ENCODE results near the gene TUSC2. TPM values are rescaled to one million over a fixed set of nuclear protein-coding genes. Genes with fewer than 3 reads are reported as not detected.

The TUSC2 gene
- total RNA-seq, 1 donor from 2014 or later, result 25.4 TPM

DNA sequence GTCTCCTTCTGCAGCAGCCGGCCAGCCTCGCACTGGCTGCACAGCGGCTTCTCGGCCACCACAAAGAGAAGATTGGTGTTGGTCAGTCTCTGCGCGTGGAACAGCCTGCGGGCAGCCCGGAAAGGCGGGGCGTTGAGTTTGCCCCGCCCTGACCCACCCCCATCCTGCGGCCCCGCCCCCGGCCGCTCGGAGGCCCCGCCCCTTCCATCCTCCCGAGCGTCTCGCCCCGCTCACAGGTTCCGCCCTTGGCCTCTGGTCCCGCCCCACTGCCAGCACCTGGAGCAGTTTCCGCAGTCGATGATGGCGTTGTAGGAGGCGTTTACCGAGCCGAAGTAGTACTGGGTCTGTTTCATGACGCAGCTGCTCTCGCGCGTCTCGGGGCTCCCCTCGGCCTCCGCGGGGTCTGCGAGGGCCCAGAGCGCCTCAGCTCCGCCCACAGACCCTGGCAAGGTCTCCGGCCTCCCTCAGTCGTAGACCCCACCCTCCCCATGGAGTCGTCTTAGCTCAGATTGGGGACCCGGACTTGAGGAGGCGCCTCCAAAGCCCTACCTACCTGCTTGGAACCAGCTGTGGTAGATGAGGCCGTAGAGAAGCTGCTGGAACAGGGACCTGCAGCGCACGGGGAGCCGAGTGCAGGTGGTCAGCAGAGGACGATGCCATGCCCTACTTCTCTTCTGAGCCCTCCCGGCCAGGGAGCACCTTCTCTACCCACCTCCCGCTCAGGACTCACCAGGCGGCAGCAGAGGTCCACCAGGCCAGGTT lies 37.2 kb upstream of the TUSC2 start:
- Histone ChIP-seq H3K36me3 (no peaks in the 10 kb centered on the region), H3K27ac (peak overlapping the region in 1 of 2 donors; percentile 56), H3K4me1 (peaks cover 0 to 14% of the 10 kb centered on the region in 2 donors), H3K4me3 (peak overlapping the region; percentile 65 to 73), H3K9me3 (no peaks in the 10 kb centered on the region), H3K27me3 (no peaks in the 10 kb centered on the region)
- peak; percentile 57 to 87 for DNase-seq (ENCODE audit: low spot score in 2 of 2)
- intact Hi-C loops (cut with DNase I), result loop anchor here (2.0 kb wide), 1 partner anchor 138 kb away; the partner anchor contains the start of gene CACNA2D2
- TF ChIP-seq, protein P1, sequence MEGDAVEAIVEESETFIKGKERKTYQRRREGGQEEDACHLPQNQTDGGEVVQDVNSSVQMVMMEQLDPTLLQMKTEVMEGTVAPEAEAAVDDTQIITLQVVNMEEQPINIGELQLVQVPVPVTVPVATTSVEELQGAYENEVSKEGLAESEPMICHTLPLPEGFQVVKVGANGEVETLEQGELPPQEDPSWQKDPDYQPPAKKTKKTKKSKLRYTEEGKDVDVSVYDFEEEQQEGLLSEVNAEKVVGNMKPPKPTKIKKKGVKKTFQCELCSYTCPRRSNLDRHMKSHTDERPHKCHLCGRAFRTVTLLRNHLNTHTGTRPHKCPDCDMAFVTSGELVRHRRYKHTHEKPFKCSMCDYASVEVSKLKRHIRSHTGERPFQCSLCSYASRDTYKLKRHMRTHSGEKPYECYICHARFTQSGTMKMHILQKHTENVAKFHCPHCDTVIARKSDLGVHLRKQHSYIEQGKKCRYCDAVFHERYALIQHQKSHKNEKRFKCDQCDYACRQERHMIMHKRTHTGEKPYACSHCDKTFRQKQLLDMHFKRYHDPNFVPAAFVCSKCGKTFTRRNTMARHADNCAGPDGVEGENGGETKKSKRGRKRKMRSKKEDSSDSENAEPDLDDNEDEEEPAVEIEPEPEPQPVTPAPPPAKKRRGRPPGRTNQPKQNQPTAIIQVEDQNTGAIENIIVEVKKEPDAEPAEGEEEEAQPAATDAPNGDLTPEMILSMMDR (IDR thresholded peaks at IDR 0.05), result no peak

DNA sequence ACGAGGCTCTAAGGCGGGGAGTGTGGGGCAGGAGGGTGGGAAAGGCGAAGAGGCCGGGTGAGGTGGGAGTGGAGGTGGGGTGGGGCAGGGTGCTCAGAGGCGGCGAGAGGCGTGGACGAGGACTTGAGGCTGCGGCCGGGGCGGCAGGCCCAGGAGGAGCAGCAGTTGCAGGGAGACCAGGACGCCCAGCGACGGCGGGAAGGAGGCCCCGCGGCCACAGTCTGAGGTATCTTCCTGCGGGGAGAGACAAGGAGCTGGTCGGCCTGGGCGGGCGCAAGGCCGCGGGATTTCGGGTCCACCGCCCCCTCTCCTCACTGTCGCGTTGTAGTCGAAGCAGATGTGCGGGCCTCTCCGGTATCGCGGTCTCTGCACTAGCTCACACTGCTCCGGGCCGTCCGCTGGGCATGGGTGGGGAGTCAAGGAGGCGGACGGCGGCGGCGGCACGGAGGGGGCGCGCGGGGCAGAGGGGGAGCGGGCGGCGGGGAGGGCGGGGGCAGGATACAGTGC lies 36.6 kb upstream of the TUSC2 start:
- Histone ChIP-seq H3K27ac (no peak overlapping the region), H3K36me3 (no peaks in the 10 kb centered on the region), H3K4me3 (peak overlapping the region; percentile 65 to 73), H3K27me3 (no peaks in the 10 kb centered on the region), H3K9me3 (no peaks in the 10 kb centered on the region), H3K4me1 (peaks cover 0 to 14% of the 10 kb centered on the region in 2 donors)
- intact Hi-C loops (cut with DNase I), result loop anchor here (2.0 kb wide), 1 partner anchor 138 kb away; the partner anchor contains the start of gene CACNA2D2
- TF ChIP-seq, protein P1 (IDR thresholded peaks at IDR 0.05), result no peak
- DNase-seq (ENCODE audit: low spot score in 2 of 2), result no peak

DNA sequence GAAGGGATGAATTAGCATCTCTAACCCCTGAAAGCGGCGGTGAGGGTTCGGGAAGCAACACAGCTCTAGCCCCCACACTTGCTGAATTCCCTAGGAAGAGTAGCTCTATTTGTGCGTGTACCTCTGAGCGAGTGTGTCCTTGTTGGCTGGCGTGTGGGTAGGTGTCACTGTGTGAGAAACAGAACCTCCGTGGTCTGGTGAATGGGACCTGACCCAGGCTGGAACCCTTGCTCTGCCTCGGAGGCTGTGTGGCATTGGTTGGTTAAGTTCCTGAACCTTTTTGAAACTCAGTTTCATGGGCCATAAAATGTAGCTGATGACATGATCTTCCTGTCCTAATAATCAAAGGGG lies 31.7 kb upstream of the TUSC2 start:
- TF ChIP-seq, protein P1 (IDR thresholded peaks at IDR 0.05), result no peak
- no peak for DNase-seq (ENCODE audit: low spot score in 2 of 2)
- H3K4me3 ChIP-seq, result peak overlapping the region; percentile 87 to 92
- intact Hi-C loops (cut with DNase I), result loop anchor here (1.0 to 5.0 kb wide), 4 partner anchors 9 to 253 kb away; partner anchors contain the start of genes C3orf18, CISH, CYB561D2 and NPRL2
- H3K36me3 ChIP-seq, result peaks cover 7 to 26% of the 10 kb centered on the region in 2 donors
- no peaks in the 10 kb centered on the region for H3K9me3 ChIP-seq
- no peak overlapping the region for H3K27ac ChIP-seq
- peaks cover 14 to 38% of the 10 kb centered on the region in 2 donors for H3K4me1 ChIP-seq
- no peaks in the 10 kb centered on the region for H3K27me3 ChIP-seq

DNA sequence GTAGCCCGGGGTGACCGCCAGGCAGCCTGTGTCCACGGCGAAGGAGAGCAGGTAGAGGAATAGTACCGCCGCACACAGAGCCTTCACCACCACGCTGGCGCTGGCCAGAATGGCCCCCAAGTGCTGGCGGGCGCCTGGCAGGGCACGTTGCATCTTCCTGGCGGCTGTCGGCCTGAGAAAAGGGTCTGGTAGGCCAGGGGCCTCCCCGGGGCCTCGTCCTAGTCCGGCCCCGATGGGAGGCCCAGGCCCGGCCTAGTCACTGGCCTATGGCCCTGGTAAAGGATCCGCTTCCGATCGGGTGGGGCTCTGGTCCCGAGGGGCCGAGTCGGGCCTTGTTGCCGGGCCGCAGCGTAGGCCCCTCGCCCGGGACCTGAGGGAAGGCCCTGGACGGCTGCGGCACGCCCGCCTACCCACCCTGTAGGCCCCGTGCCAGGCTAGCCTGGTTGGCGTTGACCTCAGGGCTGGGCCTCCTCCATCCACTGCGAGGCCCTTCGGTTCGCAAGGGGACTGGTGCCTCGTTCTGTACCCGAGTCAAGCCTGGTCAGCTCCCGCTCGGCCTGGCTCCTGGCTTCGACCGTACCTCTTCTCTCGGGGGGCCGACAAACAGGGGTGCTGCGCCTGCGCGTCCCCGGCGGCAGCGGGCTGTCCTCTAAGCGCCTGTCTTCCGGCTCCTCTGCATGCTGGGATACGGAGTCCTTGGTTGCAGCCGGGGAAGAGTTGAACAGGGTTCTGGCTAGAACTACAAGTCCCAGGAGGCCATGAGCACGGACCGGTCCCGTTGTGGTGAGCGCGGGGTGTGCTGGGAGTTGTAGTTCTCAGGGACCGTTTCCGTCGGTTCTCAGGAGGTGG lies 31.1 kb upstream of the TUSC2 start, which contains the start of gene TMEM115:
TSS of gene TMEM115 (minus strand) at position 611 of the 849 bp plus-strand sequence. CDS start at position 153, 458 bp downstream.
- peak; percentile 96 to 99 for DNase-seq (ENCODE audit: low spot score in 2 of 2)
- Histone ChIP-seq H3K27ac (peak within 1 kb of the TSS; percentile 89 to 90), H3K4me1 (peaks cover 14 to 33% of the 10 kb centered on the region in 2 donors), H3K27me3 (no peaks in the 10 kb centered on the region), H3K36me3 (peaks cover 11 to 32% of the 10 kb centered on the region in 2 donors), H3K4me3 (peak within 1 kb of the TSS; percentile 87 to 92), H3K9me3 (no peaks in the 10 kb centered on the region)
- intact Hi-C loops (cut with DNase I), result loop anchor here (1.0 to 5.0 kb wide), 4 partner anchors 9 to 253 kb away; partner anchors contain the start of genes C3orf18, CISH, CYB561D2 and NPRL2
- TF ChIP-seq, protein P1 (IDR thresholded peaks at IDR 0.05), result no peak

DNA sequence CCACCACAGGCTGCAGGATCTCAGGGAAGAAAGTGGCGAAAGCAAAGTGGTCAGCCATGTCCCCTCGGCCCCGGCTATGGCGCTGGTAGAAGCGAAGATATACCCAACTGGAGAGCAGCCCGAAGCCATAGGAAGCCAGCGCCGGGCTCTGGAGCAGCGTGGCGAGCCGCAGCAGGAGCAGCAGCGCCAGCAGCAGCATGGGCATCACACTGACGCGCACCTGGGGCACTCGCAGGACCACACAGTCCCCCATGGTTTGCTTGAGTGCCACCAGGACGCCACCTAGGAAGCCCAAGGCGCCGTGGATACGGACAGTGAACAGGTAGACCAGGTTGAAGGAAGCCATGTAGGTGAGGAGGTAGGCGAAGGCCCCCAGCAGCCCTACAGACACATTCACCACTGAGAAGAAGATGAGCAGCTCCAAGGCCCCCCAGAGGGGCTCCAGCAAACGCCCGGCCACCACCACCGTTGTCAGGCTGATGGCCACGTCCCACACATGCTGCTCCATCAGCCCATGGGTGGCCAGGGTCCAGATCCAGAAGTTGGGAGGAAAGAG lies 30.4 kb upstream of the TUSC2 start:
- Histone ChIP-seq H3K4me3 (peak overlapping the region; percentile 87 to 92), H3K27me3 (no peaks in the 10 kb centered on the region), H3K4me1 (peaks cover 14 to 33% of the 10 kb centered on the region in 2 donors), H3K36me3 (peaks cover 18 to 39% of the 10 kb centered on the region in 2 donors), H3K9me3 (no peaks in the 10 kb centered on the region), H3K27ac (peak overlapping the region; percentile 89 to 90)
- TF ChIP-seq, protein P1 (IDR thresholded peaks at IDR 0.05), result no peak
- intact Hi-C loops (cut with DNase I), result loop anchor here (2.0 to 5.0 kb wide), 2 partner anchors 208 to 254 kb away; partner anchors contain the start of genes C3orf18 and CISH
- peak in 1 of 2 donors; percentile 72 for DNase-seq (ENCODE audit: low spot score in 2 of 2)

Data from ascending aorta (tissue), 2 donors.